HEK293T (cell line): ENCODE results near the gene SEPTIN5.

Experiments
- CTBP1 ChIP-seq: fragments of 450-650 bp; IDR thresholded peaks from 2 replicates; pipeline ENCODE4 v1.6.1; 2016; ENCODE audit warnings: borderline replicate concordance
- ELF4 ChIP-seq: fragments of 450-650 bp; IDR thresholded peaks from 2 replicates; pipeline ENCODE4 v1.6.1; 2017; ENCODE audit warnings: antibody characterized with exemption
- FOXM1 ChIP-seq: fragments of 450-650 bp; IDR thresholded peaks from 2 replicates; pipeline ENCODE4 v1.6.1; 2017; ENCODE audit warnings: mild to moderate bottlenecking, borderline replicate concordance
- SP1 ChIP-seq: fragments of 450-650 bp; IDR thresholded peaks from 2 replicates; pipeline ENCODE4 v1.6.1; 2017
- TF ChIP-seq, protein P1 (sequence below): fragments of 450-650 bp; IDR thresholded peaks from 2 replicates; pipeline ENCODE4 v1.6.1; 2016

- TF ChIP-seq SP1, result no peak
- no peak for TF ChIP-seq CTBP1
- TF ChIP-seq FOXM1, result no peak
- TF ChIP-seq ELF4, result no peak
- TF ChIP-seq, protein P1, sequence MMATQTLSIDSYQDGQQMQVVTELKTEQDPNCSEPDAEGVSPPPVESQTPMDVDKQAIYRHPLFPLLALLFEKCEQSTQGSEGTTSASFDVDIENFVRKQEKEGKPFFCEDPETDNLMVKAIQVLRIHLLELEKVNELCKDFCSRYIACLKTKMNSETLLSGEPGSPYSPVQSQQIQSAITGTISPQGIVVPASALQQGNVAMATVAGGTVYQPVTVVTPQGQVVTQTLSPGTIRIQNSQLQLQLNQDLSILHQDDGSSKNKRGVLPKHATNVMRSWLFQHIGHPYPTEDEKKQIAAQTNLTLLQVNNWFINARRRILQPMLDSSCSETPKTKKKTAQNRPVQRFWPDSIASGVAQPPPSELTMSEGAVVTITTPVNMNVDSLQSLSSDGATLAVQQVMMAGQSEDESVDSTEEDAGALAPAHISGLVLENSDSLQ, result no peak
Observed at GRCh38 chr22:19732403-19733113, 18.3 kb downstream of the SEPTIN5 start.
